WERI-Rb-1 (cell line): ENCODE results near the gene RNF144B.
"Not testable (repeated sequence)": the region's sequence is repeated elsewhere in the genome, so short reads cannot be mapped to it uniquely, and the experiment has no call there.

Experiments
- DNase-seq: peaks from one replicate; pipeline ENCODE4 v3.0.0-alpha.2; 2020
- H3K27ac ChIP-seq: fragments of 250-450 bp; sonication (Bioruptor Pico); 2 replicates; pipeline ENCODE4 v1.5.1; 2020; ENCODE audit warnings: mild to moderate bottlenecking, moderate library complexity
- H3K27me3 ChIP-seq: fragments of 250-450 bp; sonication (Bioruptor Pico); 2 replicates; pipeline ENCODE4 v1.5.1; 2021; ENCODE audit warnings: mild to moderate bottlenecking, low read depth, moderate library complexity; ENCODE audit not compliant: insufficient read depth, severe bottlenecking
- H3K36me3 ChIP-seq: fragments of 250-450 bp; sonication (Bioruptor Pico); 2 replicates; pipeline ENCODE4 v1.5.1; 2020; ENCODE audit warnings: mild to moderate bottlenecking, moderate library complexity
- H3K4me3 ChIP-seq: 2 replicates; pipeline ENCODE4 v1.5.1; 2011; ENCODE audit warnings: low read depth, mild to moderate bottlenecking, control low read depth, low read length
- H3K9me3 ChIP-seq: fragments of 250-450 bp; sonication (Bioruptor Pico); 2 replicates; pipeline ENCODE4 v1.5.1; 2021; ENCODE audit warnings: mild to moderate bottlenecking, moderate library complexity; ENCODE audit not compliant: severe bottlenecking
- TF ChIP-seq, protein P1 (sequence below): IDR thresholded peaks from 2 replicates; pipeline ENCODE4 v1.5.1; 2011; ENCODE audit warnings: low read depth, mild to moderate bottlenecking, control low read depth, inconsistent platforms, low read length

The RNF144B gene

DNA sequence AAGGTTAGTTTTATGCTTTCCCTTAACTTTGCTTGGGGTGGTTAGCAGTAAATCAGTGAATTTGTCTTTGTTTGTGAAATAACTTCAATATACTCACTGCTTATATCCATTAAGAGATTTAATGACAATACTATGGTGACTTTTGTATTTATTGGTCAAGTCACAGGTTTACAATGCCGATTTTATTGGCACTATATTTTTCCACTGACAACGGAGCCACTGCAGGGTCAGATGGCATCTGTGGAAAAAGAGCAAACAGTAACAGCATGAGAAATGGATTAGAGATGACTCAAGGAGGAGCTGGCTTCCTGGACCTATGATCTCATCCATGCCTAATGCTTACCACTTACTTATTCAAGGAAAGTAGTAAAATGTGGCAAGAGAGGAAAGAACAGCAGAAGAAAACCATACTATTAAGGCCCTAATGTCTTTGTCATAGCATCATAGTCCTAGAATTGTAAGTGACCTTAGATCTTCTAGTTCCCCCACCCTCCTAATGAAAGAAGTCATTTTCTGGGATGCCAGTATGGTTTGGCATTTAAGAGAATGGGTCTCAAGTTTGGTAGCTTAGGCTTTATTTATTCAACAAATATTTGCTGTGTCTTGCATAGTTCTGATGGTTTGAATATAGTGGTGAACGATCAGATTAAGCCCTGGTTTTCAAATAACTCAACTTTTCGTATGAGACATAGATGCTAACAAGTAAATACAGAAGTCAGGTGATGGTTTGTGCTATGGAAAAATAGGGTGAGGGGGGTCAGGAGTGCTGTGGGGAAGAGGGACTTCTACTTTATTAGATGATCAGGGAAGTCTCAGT lies 18.5 kb downstream of the RNF144B start:
- peaks cover 2% of the 10 kb centered on the region for H3K9me3 ChIP-seq
- H3K27ac ChIP-seq = no peak overlapping the region
- no peaks in the 10 kb centered on the region for H3K36me3 ChIP-seq
- no peak for DNase-seq
- TF ChIP-seq, protein P1, sequence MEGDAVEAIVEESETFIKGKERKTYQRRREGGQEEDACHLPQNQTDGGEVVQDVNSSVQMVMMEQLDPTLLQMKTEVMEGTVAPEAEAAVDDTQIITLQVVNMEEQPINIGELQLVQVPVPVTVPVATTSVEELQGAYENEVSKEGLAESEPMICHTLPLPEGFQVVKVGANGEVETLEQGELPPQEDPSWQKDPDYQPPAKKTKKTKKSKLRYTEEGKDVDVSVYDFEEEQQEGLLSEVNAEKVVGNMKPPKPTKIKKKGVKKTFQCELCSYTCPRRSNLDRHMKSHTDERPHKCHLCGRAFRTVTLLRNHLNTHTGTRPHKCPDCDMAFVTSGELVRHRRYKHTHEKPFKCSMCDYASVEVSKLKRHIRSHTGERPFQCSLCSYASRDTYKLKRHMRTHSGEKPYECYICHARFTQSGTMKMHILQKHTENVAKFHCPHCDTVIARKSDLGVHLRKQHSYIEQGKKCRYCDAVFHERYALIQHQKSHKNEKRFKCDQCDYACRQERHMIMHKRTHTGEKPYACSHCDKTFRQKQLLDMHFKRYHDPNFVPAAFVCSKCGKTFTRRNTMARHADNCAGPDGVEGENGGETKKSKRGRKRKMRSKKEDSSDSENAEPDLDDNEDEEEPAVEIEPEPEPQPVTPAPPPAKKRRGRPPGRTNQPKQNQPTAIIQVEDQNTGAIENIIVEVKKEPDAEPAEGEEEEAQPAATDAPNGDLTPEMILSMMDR = no peak
- no peaks in the 10 kb centered on the region for H3K27me3 ChIP-seq
- no peak overlapping the region for H3K4me3 ChIP-seq

DNA sequence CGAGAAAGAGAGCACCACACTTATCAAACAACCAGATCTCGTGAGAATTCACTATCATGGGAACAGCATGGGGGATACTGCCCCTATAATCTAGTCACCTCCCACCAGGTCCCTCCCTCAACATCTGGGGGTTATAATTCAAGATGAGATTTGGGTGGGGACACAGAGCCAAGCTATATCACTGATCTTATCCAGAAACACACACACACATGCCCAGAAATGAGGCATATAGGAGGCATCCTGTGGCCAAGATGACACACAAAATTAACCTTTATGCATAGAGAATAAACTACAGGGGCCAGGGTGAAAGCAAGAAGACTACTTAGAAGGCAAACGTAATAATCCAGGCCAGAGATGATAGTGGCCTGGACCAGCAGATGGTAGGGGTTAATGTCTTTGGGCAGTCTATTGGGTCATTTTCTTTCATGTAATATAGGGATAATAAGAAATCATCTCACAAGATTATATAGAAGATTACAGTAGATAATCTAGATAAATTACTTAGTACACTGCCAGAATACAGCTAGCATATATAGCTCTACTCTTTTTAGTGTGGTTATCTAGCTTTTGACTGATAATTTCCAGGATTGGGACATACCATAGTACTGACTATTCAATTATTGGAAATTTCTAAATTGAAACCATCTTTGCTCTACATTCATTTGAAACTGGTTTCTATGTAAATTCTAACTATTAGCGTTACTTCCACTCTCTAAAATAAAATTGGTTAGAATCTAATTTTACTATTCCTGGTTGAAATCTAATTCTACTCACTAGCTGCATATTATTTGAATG lies 20.0 kb downstream of the RNF144B start:
- H3K4me3 ChIP-seq = no peak overlapping the region
- H3K36me3 ChIP-seq = no peaks in the 10 kb centered on the region
- no peak for DNase-seq
- TF ChIP-seq, protein P1 = no peak
- H3K27me3 ChIP-seq = no peaks in the 10 kb centered on the region
- peaks cover 2% of the 10 kb centered on the region for H3K9me3 ChIP-seq
- no peak overlapping the region for H3K27ac ChIP-seq

DNA sequence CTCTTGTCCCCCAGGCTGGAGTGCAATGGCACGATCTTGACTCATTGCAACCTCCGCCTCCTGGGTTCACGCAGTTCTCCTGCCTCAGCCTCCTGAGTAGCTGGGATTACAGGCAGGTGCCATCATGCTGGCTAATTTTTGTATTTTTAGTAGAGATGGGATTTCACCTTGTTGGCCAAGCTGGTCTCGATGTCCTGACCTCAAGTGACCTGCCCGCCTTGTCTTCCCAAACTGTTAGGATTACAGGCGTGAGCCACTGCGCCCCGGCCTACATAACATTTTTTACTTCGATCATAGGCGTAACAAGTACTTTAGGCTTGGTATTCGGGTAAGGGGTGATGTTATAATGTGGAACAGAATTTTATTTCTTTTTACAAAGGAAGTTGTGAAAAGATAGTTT lies 22.5 kb downstream of the RNF144B start:
- DNase-seq, H3K27me3 ChIP-seq, H3K4me3 ChIP-seq, H3K27ac ChIP-seq, H3K36me3 ChIP-seq, H3K9me3 ChIP-seq: not testable (repeated sequence)

DNA sequence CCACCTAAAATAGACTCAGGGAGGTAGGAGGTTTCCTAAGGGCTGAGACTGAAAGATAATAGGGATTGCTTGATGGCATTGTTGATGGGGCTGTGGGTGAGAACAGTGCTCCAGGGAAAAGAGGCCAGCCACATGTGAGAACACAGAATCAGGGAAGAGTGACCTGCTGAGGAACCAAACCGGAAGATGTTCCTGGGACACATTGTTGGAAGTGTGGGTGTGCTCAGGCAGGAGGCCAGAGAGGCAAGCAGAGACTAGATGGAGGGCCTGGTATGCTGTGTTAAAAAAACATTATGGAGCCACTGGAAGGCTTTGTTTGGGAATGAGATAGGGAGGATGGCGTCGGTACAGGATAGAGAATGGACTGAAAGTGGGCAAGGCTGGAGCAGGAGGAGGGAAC lies 23.3 kb downstream of the RNF144B start:
- no peaks in the 10 kb centered on the region for H3K36me3 ChIP-seq
- TF ChIP-seq, protein P1 = no peak

DNA sequence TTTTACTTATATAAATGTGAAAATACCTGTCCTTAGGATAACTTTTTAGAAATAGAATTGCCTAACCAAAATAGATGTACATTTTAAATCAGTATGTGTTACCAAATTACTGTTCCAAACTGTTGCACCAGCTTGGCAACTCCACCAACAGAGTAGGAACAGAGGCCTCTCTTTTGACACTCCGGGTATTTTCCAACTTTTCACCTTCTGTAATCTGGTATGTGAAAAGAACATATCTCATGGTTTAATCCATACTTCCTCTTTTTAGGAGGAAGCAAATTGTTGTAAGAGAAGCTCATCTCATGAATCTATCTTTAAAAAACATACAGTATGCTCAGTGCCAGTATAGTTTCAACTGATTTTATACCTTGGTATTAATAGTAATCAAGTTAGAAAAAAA lies 24.9 kb downstream of the RNF144B start:
- TF ChIP-seq, protein P1 = no peak
- no peaks in the 10 kb centered on the region for H3K9me3 ChIP-seq
- no peak overlapping the region for H3K27ac ChIP-seq
- H3K36me3 ChIP-seq = no peaks in the 10 kb centered on the region
- no peak overlapping the region for H3K4me3 ChIP-seq
- no peaks in the 10 kb centered on the region for H3K27me3 ChIP-seq
- no peak for DNase-seq

More for the DNA sequence above, 23.3 kb downstream of the RNF144B start:
- no peak for DNase-seq
- H3K27me3 ChIP-seq = no peaks in the 10 kb centered on the region
- H3K9me3 ChIP-seq = peaks cover 2% of the 10 kb centered on the region
- no peak overlapping the region for H3K4me3 ChIP-seq
- H3K27ac ChIP-seq = no peak overlapping the region

DNA sequence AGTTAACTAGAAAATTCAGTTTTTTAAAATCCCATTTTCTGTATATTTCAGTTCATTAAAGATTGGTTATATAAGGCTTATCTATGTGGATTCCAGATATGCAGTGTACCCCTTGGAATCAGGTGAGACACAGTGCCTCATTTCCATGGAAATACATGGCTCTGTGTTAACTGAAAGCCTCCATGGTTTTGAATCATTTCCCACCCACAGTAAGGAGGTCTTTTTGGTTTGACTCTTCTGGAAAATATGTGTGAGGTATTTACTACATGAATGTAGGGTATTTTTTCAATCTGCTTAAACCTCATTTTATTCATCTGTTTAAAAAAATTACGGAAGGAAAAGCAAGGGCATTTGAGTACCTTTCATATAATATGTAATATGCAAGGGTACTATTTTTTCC lies 25.5 kb downstream of the RNF144B start:
- no peak overlapping the region for H3K4me3 ChIP-seq
- DNase-seq = no peak
- no peak overlapping the region for H3K27ac ChIP-seq
- H3K27me3 ChIP-seq = no peaks in the 10 kb centered on the region
- H3K9me3 ChIP-seq = no peaks in the 10 kb centered on the region
- no peaks in the 10 kb centered on the region for H3K36me3 ChIP-seq
- TF ChIP-seq, protein P1 = no peak
